ENCODE data around the gene PAK6. TPM values are rescaled to one million over a fixed set of nuclear protein-coding genes. Genes with fewer than 3 reads are reported as not detected.

PAK6 gene
- total and polyA plus RNA-seq, 9 of the 15 experiments (the other 6 are each of a cell fraction or from before 2014, with no cell fraction given) = 0.03 to 0.74 (median 0.16) TPM; not detected in 2

DNA sequence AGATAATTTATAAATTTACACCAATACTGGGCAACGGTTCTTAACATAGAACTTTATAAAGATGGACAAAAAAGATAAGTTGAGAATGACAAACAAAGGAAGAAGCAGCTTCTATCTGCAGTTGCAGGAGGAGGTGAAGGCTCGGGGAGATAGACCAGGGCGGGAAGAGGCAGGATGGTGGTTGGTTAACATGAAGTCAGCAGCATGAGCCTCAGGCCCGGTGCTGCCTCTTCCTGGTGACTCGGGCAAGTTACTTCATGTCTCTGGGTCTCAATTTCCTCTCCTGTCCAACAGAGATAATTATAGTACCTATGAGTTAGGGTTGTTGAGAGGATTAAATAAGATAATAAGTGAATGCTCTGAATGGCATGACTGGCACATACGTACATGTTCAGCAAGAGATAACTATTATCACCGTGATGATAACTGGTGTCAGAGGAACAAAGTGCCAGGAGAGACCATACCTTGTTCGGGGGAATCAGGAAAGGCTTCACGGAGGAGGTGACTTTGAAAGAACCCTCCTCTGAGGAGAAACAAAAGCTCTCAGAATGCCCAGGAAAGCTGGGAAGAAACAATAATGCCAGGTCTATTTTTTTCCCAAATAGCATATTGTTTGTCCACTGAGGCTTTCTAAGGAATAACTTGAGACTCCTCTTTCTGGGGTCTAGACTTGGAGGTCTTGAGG lies 4.4 kb downstream of the PAK6 start (continued):
- TF ChIP-seq CCNT2 (IDR thresholded peaks at IDR 0.05; ENCODE audit: borderline replicate concordance, extremely low read depth, insufficient read length, low read depth, low read length) (no peak), ZNF436 (CRISPR knock-in tag; IDR thresholded peaks at IDR 0.05) (peak; percentile 69), GTF2E2 (tag; IDR thresholded peaks at IDR 0.05) (no peak; the same call in 1 of the 2 replicates), USF1 (CRISPR knock-in tag; IDR thresholded peaks at IDR 0.05) (no peak), ELF2 (CRISPR knock-in tag; IDR thresholded peaks at IDR 0.05) (no peak), ZNF592 (IDR thresholded peaks at IDR 0.05) (0 out of 2 replicates have a peak, but pooled peaks have one; percentile 21), MXI1 (IDR thresholded peaks at IDR 0.05; ENCODE audit: low read depth, low read length) (no peak), GATA2 (CRISPR knock-in tag; IDR thresholded peaks at IDR 0.05) (0 out of 2 replicates have a peak, but pooled peaks have one; percentile 20), ZNF696 (CRISPR knock-in tag; conservative IDR thresholded peaks at IDR 0.05) (no peak), HDAC2 (IDR thresholded peaks at IDR 0.05) (0 out of 2 replicates have a peak, but pooled peaks have one; percentile 21), C11orf30 (IDR thresholded peaks at IDR 0.05; ENCODE audit: low read depth) (no peak), COPS2 (conservative IDR thresholded peaks at IDR 0.05) (no peak), ZHX1 (conservative IDR thresholded peaks at IDR 0.05; ENCODE audit: low read length) (no peak), ZNF184 (CRISPR knock-in tag; IDR thresholded peaks at IDR 0.05) (no peak), ELK3 (CRISPR knock-in tag; IDR thresholded peaks at IDR 0.05) (no peak), ZNF57 (CRISPR knock-in tag; IDR thresholded peaks at IDR 0.05) (no peak), CBFB (CRISPR knock-in tag; IDR thresholded peaks at IDR 0.05) (no peak), DPF2 (IDR thresholded peaks at IDR 0.05) (no peak), MEIS2 (IDR thresholded peaks at IDR 0.05; ENCODE audit: partially characterized antibody) (peak; percentile 2)

All from K562 (cell line).